Hippocampal formation (tissue), 2 donors: ENCODE results near the gene MGAT3.
A peak's percentile ranks its signal among the peaks of the same experiment; 100 is the strongest.
"Not testable (repeated sequence)": the region's sequence is repeated elsewhere in the genome, so short reads cannot be mapped to it uniquely, and the experiment has no call there.

Experiments used
- DNase-seq, 2 donors: peaks; one replicate each; lab custom pipeline; 2025; lab: John Stamatoyannopoulos, UW

MGAT3 gene

DNA sequence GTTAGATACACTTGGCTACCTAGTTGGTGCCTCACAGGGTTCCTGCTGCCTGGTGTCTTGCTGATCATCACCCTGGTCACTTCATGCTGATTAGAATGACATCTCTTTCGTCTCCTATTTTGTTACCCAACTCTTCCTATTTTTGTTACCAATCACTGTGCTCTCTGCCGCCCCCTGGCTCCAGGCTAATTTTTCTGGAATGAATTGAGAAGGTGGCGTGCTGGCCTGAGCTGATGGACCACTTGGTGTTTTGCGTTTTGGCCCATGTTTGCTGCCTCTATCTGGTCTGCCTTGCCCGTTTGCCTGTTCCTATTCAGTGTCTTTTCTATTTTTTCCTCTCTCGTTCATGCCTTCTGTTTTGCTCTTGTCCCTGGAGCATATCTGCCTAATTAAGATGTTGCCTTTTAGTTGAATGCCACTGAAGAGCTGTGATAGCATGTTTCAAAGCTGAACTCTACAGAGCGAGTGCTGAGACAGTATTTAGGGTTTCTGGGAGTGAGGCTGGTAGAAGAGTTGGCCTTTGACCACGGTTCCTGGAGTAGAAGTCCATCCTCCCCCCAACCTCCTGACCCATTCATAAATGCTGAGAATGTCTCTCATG is 57.7 kb downstream of the MGAT3 start:
- peak; percentile 34 to 55 for DNase-seq

- DNase-seq, result no peak
Measured at GRCh38 chr22:39515266-39516050, 58.6 kb downstream of the MGAT3 start.

- no peak for DNase-seq
Measured at GRCh38 chr22:39517470-39517869, 60.7 kb downstream of the MGAT3 start.

GRCh38 chr22:39518144-39518786 is 61.5 kb downstream of the MGAT3 start:
- no peak for DNase-seq

GRCh38 chr22:39518996-39519680 is 62.3 kb downstream of the MGAT3 start:
- DNase-seq, result no peak

- peak; percentile 54 to 66 for DNase-seq
Measured at GRCh38 chr22:39519681-39520225, 62.9 kb downstream of the MGAT3 start.

GRCh38 chr22:39520226-39521105 is 63.7 kb downstream of the MGAT3 start, which contains the start of gene ATF4:
Gene ATF4, plus strand, starts transcription at chr22:39520562. Its CDS starts 884 bp downstream, at chr22:39521446.
- DNase-seq, result peak; percentile 91 to 95

DNA sequence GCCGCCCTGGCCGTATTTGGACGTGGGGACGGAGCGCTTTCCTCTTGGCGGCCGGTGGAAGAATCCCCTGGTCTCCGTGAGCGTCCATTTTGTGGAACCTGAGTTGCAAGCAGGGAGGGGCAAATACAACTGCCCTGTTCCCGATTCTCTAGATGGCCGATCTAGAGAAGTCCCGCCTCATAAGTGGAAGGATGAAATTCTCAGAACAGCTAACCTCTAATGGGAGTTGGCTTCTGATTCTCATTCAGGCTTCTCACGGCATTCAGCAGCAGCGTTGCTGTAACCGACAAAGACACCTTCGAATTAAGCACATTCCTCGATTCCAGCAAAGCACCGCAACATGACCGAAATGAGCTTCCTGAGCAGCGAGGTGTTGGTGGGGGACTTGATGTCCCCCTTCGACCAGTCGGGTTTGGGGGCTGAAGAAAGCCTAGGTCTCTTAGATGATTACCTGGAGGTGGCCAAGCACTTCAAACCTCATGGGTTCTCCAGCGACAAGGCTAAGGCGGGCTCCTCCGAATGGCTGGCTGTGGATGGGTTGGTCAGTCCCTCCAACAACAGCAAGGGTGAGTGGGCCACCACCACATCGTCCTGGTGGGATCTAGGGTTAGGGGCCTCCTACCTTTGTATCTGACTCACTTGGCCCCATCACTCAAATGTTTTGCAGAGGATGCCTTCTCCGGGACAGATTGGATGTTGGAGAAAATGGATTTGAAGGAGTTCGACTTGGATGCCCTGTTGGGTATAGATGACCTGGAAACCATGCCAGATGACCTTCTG is 64.5 kb downstream of the MGAT3 start:
- not testable (repeated sequence) for DNase-seq

DNA sequence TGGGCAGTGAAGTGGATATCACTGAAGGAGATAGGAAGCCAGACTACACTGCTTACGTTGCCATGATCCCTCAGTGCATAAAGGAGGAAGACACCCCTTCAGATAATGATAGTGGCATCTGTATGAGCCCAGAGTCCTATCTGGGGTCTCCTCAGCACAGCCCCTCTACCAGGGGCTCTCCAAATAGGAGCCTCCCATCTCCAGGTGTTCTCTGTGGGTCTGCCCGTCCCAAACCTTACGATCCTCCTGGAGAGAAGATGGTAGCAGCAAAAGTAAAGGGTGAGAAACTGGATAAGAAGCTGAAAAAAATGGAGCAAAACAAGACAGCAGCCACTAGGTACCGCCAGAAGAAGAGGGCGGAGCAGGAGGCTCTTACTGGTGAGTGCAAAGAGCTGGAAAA is 65.3 kb downstream of the MGAT3 start:
- not testable (repeated sequence) for DNase-seq

DNA sequence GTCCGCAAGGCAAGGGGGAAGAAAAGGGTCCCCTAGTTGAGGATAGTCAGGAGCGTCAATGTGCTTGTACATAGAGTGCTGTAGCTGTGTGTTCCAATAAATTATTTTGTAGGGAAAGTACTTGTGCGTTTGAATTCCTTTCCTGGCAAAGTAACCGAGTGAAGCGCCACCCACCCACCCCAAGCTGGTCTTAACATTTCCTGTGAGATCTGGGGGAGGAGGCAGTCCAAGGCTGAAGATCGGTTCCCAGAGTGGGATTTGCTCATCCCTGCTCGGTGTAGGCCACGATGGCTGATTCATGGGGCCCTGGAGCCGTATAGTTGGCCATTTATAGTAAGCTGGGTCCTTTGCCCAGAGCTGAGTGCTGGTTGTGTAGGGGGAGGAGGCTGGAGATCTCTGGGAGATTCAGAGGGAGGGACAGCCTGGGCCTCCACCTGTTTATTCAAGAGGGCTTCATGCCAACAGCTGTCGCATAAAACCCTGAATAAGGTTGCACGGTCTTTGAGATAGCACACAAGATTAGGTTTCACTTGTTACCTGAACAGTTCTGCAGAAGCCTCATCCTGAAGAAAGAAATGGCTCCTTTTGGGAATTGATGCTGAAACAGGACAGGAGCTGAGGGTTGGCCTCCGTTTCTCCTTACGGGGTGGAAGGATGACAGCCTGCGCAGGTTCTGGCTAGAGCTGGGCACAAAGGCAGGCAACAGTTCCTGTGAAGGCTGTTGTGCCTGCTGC is 65.9 kb downstream of the MGAT3 start:
- peak in 1 of 2 donors; percentile 37 for DNase-seq

DNA sequence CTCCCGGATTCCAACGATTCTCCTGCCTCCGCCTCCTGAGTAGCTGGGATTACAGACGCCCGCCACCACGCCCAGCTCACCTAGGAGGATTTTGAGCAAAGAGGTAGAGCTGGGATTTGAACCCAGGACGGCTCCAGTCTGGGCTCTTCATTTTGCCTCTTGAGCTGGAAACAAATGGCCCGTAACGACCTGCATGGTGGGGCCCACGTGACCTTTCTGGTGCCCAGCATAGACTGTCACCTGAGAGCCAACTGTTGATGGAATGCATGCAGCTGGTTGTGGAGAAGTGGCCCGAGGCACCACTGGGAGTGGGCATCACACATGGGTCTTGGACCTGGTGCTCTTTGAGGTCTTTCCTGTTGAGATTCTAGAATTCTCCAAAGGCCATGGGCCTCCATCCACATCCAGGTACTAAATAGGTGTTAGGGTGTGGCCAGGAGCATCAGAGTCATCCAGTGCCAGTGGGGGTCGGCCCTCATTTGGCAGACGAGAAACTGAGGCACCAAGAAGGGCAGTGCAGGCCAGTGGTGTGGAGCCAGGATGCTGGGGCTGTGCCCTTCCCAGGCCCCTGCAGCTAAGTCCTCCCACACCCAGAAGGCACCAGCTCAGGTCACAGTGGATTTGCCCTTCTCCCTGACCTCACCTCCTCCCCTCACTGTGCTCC is 67.4 kb downstream of the MGAT3 start:
- DNase-seq, result no peak

DNA sequence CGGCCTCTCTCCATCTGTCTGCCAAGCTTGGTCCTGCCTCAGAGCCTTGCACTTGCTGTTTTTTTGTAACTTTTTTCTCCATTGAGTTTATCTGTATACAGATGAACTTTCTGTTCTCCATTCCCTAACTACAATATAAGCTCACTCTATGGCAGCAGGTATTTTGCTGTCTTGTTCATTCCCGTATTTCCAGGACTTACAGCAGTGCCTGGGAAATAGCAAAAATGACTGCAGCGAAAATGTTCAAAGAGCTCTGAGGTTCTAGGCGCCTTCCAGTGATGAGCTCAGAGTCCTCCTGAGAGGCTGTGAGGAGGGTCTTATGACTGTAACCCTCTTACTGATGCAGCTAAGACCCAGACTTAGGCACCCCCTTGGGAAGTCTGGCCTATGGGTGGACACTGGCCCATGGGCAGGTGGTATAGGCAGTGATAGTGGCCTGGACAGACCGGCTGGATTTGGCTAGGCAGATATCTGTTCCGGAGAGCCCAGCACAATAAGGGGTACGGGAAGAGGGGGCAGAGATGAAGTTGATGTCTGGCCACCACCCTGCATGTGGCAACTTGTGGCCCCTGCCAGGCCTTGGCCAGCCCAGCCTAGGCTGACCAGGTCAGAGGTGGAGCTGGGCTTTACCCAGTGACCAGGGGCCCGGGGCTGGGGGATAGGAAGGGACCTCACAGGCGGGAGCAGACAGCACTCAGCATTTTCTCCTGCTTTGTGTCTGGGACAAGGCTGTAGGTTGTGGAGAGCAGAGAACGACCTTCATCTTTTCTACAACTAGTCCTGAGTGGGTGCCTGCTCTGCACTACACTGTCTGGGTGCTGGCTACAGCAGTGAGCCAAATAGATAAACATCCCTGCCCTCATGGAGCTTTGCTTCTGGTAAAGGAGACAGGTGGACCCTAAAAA is 68.2 kb downstream of the MGAT3 start:
- no peak for DNase-seq

- no peak for DNase-seq
Measured at GRCh38 chr22:39525658-39525975, 68.8 kb downstream of the MGAT3 start.

GRCh38 chr22:39526736-39527171 is 69.9 kb downstream of the MGAT3 start:
- no peak for DNase-seq

DNA sequence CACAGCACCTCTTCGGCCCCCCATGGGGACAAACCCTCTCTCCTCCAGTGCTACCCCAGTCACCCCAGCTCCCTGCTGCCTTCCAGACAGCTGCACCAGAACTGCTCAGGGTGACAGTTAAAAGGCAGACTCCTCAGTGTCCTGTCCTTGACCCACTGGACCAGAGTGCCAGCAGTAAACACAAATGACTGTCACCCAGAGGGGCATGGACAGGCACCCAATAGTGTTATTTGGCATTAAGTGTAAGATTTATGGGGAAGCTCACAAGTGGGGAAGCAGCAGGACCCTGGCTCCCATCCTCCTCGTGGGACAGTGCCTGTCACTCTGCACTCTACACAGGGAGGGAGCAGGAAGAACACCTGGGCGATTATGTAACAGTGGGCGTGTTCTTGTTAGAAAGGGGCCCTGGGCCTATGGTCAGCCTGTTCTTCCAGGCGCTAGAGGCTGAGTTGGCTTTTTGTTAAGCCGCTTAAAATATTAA is 70.7 kb downstream of the MGAT3 start:
- DNase-seq, result no peak

DNA sequence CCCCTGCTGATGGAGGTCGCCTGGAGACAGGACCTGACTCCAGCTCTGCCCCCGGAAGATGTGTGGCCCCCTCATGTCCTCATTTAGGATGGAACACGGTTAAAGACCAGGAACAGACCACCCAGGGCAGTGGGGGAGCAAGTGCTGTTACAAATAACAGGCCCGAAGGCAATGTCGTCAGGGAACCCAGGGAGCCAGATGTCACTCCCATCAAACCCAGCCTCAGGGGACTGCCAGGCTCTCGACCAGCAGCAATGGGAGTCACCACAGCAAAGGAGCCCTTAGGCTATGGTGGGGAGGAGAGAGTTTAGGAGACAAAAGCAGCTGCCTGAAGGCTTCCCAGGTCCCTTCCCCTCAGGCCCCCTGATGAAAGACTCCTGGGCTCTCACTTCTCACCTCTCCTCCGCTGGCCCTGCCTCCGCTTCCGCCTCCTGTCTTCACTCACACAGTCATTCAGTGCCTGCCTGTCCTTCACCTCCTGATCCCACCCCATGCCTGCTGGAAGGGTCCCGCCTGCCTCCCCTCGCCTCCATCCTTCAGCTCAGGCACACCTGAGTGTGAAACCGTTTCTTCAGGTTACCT is 71.4 kb downstream of the MGAT3 start:
- no peak for DNase-seq

DNA sequence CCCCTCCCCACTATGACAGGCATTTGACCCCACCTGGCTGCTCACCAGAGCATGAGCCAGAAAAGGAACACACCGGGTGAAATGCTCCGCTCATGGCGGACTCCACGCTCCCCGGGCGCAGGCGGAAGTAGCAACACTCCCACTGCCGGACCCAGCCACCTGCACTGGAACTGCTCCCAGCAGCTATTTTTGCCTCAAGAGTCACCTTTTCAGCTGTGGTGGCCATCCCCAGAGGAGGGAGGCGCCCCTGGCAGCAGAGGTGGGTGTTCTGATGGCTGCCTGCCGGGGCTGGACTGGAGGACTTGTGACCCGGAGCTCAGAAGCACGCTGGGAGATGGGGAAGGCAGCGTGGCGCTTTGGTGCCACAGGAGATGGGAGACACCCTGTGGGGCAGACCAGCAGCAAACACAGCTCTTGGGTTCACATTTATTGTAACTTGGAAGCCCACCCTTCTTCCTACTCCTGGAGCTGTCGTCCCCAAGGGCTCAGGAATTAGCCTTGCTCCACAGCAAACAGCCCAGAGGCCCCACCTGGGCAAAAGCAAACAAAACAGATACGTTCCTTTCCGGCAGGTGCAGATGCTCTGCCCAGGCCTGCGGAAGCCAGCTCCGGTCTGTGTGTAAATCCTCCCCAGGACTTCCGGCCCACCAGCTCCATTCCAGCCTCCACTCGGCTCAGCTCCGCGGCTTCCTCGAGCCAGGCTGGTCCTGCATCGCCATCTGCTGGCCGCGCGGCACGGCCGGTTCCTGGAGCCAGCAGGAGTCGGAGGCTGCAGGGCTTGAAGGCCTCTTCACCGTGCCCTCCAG is 72.1 kb downstream of the MGAT3 start:
- DNase-seq, result peak; percentile 85 to 90
